Measurements from ENCODE around the gene GOLT1A. TPM values are rescaled to one million over a fixed set of nuclear protein-coding genes. Genes with fewer than 3 reads are reported as not detected.
A peak's percentile ranks its signal among the peaks of the same experiment; 100 is the strongest.

GOLT1A gene
- total RNA-seq, 1 experiment from 2014 or later: not detected

- Histone ChIP-seq H3K9me3 (ENCODE audit: low read depth, low read length, poor library complexity, severe bottlenecking) (no peaks in the 10 kb centered on the region), H3K27ac (ENCODE audit: low read depth, low read length, poor library complexity, severe bottlenecking) (peak overlapping the region; percentile 70), H3K36me3 (ENCODE audit: insufficient read depth, low read length, poor library complexity, severe bottlenecking) (no peaks in the 10 kb centered on the region), H3K27me3 (replicated peaks; ENCODE audit: insufficient read depth, low read depth, low read length, poor library complexity) (no peaks in the 10 kb centered on the region), H3K4me1 (ENCODE audit: insufficient read depth, low read length, poor library complexity, severe bottlenecking) (peaks cover 6% of the 10 kb centered on the region), H3K4me3 (ENCODE audit: low read depth, low read length, poor library complexity, severe bottlenecking) (peak overlapping the region; percentile 65)
- ChIA-PET POLR2A (ENCODE audit: low non-redundant PET) (no interaction called here), CTCF (no interaction called here)
- DNase-seq (ENCODE audit: low spot score): no peak
- intact Hi-C loops (cut with micrococcal nuclease; ENCODE audit: unreplicated experiment): no loop called here
- no TSS peak for BruUV-seq (replicated peaks)
- TF ChIP-seq EZH2 (IDR thresholded peaks at IDR 0.05; ENCODE audit: borderline replicate concordance, low read depth, low read length, poor library complexity, severe bottlenecking): no peak
- no peak for TF ChIP-seq CTCF (conservative IDR thresholded peaks at IDR 0.05; ENCODE audit: low read depth, low read length)
Observed at GRCh38 chr1:204152310-204153044, 61.3 kb downstream of the GOLT1A start.

GRCh38 chr1:204151552-204152309 is 62.1 kb downstream of the GOLT1A start, which contains the start of gene ETNK2:
TSS of gene ETNK2 (minus strand) at chr1:204152044. CDS start at chr1:204151852, 192 bp downstream.
- ChIA-PET CTCF (interaction anchor here (0.8 kb wide), 1 partner anchor 24 kb away, joined by 3 read pairs; no protein-coding TSS in a partner anchor), POLR2A (ENCODE audit: low non-redundant PET) (interaction anchor here (0.5 kb wide), 1 partner anchor 286 kb away, joined by 3 read pairs; no protein-coding TSS in a partner anchor)
- H3K27me3 ChIP-seq (replicated peaks; ENCODE audit: insufficient read depth, low read depth, low read length, poor library complexity): no peaks in the 10 kb centered on the region
- intact Hi-C loops (cut with micrococcal nuclease; ENCODE audit: unreplicated experiment): no loop called here
- no peaks in the 10 kb centered on the region for H3K36me3 ChIP-seq (ENCODE audit: insufficient read depth, low read length, poor library complexity, severe bottlenecking)
- BruUV-seq (replicated peaks): no TSS peak
- peak within 1 kb of the TSS; percentile 65 for H3K4me3 ChIP-seq (ENCODE audit: low read depth, low read length, poor library complexity, severe bottlenecking)
- H3K27ac ChIP-seq (ENCODE audit: low read depth, low read length, poor library complexity, severe bottlenecking): peak within 1 kb of the TSS; percentile 70
- TF ChIP-seq CTCF (conservative IDR thresholded peaks at IDR 0.05; ENCODE audit: low read depth, low read length) (no peak), EZH2 (IDR thresholded peaks at IDR 0.05; ENCODE audit: borderline replicate concordance, low read depth, low read length, poor library complexity, severe bottlenecking) (no peak)
- H3K4me1 ChIP-seq (ENCODE audit: insufficient read depth, low read length, poor library complexity, severe bottlenecking): peaks cover 6% of the 10 kb centered on the region
- no peaks in the 10 kb centered on the region for H3K9me3 ChIP-seq (ENCODE audit: low read depth, low read length, poor library complexity, severe bottlenecking)
- DNase-seq (ENCODE audit: low spot score): peak; percentile 50

- peak; percentile 45 for DNase-seq (ENCODE audit: low spot score)
Observed at GRCh38 chr1:204150702-204151551, 62.9 kb downstream of the GOLT1A start.

More at GRCh38 chr1:204150702-204151551, 62.9 kb downstream of the GOLT1A start:
- intact Hi-C loops (cut with micrococcal nuclease; ENCODE audit: unreplicated experiment): no loop called here
- TF ChIP-seq CTCF (conservative IDR thresholded peaks at IDR 0.05; ENCODE audit: low read depth, low read length) (no peak), EZH2 (IDR thresholded peaks at IDR 0.05; ENCODE audit: borderline replicate concordance, low read depth, low read length, poor library complexity, severe bottlenecking) (no peak)
- Histone ChIP-seq H3K36me3 (ENCODE audit: insufficient read depth, low read length, poor library complexity, severe bottlenecking) (no peaks in the 10 kb centered on the region), H3K27me3 (replicated peaks; ENCODE audit: insufficient read depth, low read depth, low read length, poor library complexity) (no peaks in the 10 kb centered on the region), H3K9me3 (ENCODE audit: low read depth, low read length, poor library complexity, severe bottlenecking) (no peaks in the 10 kb centered on the region), H3K4me3 (ENCODE audit: low read depth, low read length, poor library complexity, severe bottlenecking) (peak overlapping the region; percentile 65), H3K27ac (ENCODE audit: low read depth, low read length, poor library complexity, severe bottlenecking) (no peak overlapping the region), H3K4me1 (ENCODE audit: insufficient read depth, low read length, poor library complexity, severe bottlenecking) (peaks cover 6% of the 10 kb centered on the region)
- POLR2A ChIA-PET (ENCODE audit: low non-redundant PET): interaction anchor here (0.5 kb wide), 1 partner anchor 285 kb away, joined by 3 read pairs; no protein-coding TSS in a partner anchor
- no TSS peak for BruUV-seq (replicated peaks)
- CTCF ChIA-PET: interaction anchor here (0.8 kb wide), 1 partner anchor 23 kb away, joined by 3 read pairs; no protein-coding TSS in a partner anchor
